NCI-H2196 treated with DMSO at 0.1 percent for 48 hours (cell line): ENCODE measurements around the gene MEF2A.

Source experiments
- DNase-seq: peaks from one replicate; lab custom pipeline; 2025; ENCODE audit not compliant: unreplicated experiment; lab: John Stamatoyannopoulos, UW

Gene MEF2A

DNA sequence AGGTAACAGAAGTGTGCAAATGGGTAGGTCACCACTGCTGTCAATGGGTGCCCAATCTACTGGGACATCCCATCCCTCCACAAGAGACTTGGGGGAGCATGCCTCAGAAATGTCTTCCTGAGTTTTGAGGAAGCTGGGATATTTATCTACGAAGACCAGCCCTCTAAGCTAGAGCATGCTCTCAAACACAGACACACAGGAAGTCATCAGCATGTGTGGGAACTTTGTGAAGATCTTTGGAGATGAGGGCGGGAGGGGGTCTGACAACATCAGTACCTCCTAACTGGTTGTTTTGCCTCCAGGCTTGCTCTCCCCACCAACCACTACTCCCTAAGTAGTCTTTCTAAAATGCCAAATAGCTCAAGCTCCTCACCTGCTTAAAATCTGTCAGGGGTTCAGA lies 3.5 kb upstream of the MEF2A start:
- DNase-seq = no peak

DNA sequence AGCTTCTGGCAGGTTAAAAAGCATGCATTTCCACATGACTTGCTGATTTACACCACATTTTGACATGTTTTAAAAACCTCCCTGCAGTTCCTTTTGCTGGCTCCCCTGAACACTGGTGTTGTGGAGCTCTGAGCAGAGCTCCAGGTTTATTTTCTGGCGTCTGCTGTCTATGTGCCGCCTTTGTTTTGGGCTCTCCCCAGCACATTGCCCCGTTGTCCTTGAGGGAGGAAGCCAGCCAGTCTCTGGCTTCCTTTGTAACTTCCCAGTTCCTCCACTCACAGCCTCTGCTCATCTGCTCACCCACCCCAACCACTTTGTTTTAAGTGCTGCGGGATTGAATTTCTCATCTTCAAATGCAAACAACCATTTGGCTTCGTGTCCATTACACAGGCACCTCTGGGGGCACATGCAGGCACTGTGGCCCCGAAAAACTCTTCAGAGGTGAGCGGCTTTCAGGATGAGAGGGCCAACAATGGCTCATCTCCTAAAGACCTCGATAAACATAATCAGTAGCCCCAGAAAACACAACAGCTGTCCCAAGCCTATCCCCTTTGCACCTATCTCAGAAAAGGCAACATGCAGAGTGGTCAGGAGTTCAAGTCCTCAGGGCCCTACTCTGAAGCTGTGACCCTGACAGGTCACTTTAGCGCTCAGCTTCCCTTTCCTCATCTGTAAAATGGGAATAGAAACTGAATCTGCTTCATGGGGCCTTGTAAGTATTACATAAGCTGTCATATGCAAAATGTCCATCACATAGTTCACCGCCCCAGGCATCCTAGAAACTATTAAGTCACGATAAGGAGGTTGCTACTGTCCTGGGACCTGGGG lies 1.3 kb upstream of the MEF2A start:
- no peak for DNase-seq

DNA sequence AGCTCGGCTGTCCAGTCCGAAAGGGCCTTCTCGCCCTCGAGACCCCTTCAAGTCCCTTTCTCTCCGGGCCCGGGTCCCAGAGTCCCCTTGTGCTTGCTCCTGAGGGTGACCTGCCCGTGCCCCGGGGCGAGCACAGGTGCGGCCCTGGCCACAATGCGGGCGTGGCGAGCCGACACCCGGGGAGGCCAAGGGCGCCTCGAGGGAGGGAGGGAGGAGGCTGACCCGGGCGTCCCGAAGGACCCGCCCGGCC lies 810 bp upstream of the MEF2A start:
- DNase-seq = no peak

DNA sequence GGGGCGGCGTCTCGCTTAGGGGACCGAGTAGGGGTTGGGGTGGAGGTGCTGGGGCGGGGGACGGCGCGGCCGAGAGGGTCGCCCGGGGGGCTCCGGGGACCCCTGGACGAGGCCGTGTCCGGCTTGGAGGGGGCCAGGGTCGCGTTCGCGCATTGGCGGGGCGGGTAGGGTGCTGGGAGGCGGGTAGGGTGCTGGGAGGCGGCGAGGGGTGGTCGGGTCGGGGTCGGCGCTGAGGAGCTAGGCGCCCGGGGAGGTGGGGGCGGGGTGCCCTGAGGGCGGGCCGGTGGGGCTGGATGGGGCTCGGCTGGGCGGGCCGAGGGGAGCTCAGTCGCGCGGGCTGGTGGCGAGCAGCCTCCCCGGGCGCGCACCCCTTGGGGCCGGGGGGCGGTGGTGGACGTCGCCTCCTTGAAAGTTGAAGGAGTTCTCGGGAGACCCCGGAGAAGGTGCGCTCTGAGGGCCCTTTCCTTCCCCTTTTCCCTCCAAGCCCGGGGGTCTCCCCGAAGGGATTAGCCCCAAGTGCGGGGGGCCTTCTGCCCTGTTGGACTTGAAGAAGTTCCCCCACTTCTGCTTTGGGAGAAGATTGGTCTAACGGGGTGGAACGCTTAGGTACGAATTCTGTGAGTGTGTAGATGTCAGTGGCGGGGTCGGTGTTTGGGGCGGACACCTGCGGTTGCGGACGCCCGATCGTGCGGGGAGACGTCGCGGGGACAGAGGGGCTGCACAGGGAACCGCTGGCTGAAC lies 543 bp downstream of the MEF2A start:
- DNase-seq = no peak

GRCh38 chr15:99568625-99569352 lies 3.0 kb downstream of the MEF2A start:
- no peak for DNase-seq

DNA sequence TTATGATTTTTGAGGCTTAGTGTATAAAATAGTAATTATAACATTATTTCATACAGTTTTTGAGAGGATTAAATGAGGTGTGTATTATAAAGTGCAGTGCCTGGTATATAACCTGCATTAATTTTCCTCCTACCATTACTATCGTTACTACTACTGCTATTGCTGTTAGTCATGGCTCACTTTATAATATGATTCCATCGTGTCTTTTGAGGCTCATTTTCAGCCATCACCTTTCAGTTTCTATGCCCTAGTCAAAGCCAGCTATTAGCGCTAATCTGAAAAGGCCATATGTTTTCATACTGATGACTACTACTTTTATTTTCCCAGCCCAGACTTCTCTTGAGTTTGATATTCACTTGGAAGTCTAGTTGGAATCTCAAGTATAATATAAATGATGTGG lies 5.5 kb downstream of the MEF2A start:
- no peak for DNase-seq

- no peak for DNase-seq
Measured at GRCh38 chr15:99574048-99574447, 8.3 kb downstream of the MEF2A start.

DNA sequence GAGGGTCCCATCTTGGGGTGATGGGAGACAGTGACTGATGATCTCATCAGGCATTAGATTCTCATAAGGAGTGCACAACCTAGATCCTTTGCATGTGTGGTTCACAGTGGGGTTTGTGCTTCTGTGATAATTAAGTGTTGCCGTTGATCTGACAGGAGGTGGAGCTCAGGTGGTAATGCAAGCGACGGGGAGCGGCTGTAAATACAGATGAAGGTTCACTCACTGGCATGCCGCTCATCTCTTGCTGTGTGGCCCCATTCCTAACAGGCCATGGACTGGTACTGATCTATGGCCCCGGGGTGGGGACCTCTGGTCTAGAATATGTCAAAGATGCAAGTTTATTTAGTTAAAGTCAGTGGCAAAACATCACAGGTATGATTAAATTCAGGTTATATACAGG lies 8.7 kb downstream of the MEF2A start:
- DNase-seq = no peak

- no peak for DNase-seq
Measured at GRCh38 chr15:99578809-99579208, 13.0 kb downstream of the MEF2A start.

DNA sequence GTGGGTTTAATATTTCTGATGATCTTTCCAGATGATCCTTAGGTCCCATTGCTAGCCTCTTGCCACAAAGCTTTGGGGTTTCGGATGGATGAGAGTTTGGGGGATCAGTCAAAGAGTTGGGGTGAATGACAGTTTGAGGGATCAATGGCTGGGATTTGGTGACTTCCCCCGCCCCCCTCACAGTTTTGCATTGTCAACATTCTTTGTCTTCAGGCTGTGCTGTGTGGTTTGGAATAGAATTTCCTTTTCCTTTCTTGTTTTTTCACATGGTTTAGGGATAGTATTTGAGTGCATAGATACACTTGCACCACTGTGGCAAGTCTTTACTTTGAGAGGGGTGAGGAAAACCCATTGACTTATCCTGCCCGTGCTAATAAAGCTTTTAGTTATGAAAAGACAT lies 14.3 kb downstream of the MEF2A start:
- no peak for DNase-seq

DNA sequence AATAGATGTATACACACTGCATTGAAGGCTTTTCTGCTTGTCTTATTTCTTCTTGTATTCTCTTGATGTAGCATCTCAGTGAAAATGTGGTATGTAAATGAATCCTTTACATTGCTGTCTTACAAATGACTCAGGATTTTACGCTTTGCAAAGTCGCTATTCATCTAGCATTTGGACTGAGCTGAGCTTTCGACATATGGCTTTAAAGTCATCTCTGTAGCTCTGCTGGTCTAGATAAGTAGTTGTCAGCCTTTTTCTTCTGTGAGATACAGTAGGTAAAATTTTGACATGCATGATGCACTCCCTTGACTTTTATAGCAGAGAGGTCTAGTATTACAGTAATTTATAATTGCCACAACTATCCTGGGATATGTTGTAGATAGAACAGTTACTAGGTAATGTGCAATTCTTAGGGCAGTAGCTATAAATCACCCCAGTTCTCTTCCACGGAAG lies 16.8 kb downstream of the MEF2A start:
- DNase-seq = no peak

- no peak for DNase-seq
Measured at GRCh38 chr15:99584081-99584600, 18.4 kb downstream of the MEF2A start.

GRCh38 chr15:99586121-99586520 lies 20.3 kb downstream of the MEF2A start:
- DNase-seq = no peak

DNA sequence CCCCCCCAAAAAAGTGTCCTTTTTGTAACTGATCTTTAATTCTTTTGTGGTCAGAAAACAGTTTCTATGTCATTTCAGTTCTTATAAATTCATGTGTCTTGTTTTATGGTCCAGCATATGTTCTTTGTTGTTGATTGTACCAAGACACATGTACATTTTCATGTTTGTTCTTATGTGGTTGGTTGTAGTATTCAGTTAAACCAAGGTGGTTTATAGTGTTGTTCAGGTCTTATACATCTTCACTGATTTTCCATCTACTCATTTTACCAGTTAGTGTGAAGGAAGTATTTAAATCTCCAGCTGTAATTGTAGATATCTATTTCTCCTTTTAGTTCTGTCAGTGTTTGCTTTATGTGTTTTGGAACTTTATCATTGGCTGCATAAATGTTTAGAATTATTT lies 24.0 kb downstream of the MEF2A start:
- no peak for DNase-seq

- DNase-seq = no peak
Measured at GRCh38 chr15:99590913-99591646, 25.3 kb downstream of the MEF2A start.

GRCh38 chr15:99592145-99592791 lies 26.5 kb downstream of the MEF2A start:
- DNase-seq = no peak

DNA sequence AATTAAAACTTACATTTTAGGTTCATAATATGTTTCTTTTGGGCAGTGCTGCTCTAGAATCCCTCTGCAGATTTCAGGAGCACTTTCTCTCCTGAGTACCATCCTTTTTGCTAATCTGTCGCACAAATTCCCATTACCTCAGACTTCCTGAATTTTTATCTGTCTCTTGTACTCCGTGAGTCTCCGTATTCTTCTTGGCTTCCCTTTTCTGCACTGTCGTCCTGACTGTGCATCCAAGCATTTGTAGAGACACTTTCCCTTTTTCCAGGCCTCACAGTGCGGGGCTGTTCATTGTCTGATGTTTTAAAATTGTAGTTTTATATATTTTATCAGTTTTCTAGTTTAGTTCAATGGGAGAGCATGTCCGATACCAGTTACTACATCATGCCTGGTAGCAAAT lies 27.3 kb downstream of the MEF2A start:
- DNase-seq = no peak

DNA sequence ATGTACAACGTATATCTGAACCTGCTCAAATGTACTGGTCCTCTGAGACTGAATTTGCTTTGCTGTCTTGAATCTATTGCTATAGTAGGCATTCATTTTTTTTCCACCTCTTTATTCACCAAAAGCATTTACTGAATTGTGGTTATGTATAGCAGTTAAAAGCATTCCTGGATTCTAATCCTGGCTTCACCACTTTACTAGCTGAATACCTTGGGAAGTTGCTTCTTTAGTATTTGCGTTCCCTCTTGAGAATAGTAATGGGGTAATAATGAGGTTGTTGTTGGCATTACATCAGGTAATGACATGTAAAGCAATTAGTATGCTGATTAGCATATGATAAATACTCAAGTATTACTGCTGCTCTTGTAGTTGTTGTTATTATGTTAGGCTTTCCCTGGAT lies 29.1 kb downstream of the MEF2A start:
- DNase-seq = no peak

DNA sequence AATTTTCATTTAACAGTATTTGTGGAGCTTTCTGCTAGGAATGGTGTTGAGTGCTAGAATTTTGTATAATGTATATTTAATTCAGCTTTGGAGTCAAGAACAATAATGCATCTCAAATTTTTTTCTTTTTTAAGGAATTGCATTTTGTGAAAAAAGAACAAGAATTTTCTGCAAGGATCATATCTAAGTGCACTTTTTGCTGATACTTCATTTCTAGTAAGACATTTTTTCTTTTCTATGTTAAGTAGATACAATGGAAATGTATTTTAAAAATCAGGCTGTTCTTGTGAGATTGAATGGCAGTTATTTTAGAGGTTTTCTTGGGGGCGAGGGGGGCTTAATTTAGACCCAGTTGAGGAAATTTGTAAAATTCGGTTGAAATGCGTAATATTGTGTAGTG lies 32.5 kb downstream of the MEF2A start:
- DNase-seq = no peak

- DNase-seq = no peak
Measured at GRCh38 chr15:99603828-99604227, 38.0 kb downstream of the MEF2A start.

DNA sequence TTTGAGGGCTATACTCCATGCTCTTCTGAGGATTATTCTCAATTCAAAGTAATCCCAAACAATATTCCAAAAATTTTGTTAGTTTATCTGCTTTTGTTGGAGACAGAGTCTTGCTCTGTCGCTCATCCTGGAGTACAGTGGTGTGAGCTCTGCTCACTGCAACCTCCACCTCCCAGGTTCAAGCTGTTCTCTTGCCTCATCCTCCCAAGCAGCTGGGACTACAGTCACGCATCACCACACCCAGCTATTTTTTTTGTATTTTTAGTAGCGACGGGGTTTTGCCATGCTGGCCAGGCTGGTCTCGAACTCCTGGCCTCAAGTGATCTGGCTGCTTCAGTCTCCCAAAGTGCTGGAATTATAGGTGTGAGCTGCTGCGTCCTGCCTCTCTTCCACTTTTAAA lies 39.1 kb downstream of the MEF2A start:
- no peak for DNase-seq
